ENCODE results near the gene TMEM53.

DNA sequence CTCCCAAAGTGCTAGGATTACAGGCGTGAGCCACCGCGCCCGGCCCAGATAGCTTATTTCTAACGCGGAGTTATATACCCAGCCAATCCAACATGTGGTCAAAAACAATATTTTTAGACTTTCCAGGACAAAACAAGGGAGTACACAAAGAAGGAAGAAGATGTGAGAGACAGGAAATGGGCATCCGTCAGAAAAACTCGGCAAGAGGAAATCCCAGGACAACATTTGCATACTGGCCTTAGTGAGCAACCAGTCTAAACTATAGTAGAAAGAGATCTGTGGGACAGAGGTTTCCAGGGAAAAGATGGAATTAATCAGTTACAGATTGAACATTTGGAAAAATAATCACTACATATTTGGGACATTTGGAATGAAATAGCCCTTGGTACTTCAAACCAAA is 11.6 kb upstream of the TMEM53 start:
- TF ChIP-seq EZH2phosphoT487 (IDR thresholded peaks at IDR 0.05; ENCODE audit: low read depth, severe bottlenecking, unreplicated experiment) = no peak
- TF ChIP-seq CTCF (IDR thresholded peaks at IDR 0.05; ENCODE audit: poor library complexity) = no peak
- TF ChIP-seq EZH2 (IDR thresholded peaks at IDR 0.05; ENCODE audit: borderline replicate concordance) = no peak

Measured in hepatocyte (in vitro differentiated cells).